Measurements from ENCODE around the gene OSBPL8.

Gene OSBPL8

DNA sequence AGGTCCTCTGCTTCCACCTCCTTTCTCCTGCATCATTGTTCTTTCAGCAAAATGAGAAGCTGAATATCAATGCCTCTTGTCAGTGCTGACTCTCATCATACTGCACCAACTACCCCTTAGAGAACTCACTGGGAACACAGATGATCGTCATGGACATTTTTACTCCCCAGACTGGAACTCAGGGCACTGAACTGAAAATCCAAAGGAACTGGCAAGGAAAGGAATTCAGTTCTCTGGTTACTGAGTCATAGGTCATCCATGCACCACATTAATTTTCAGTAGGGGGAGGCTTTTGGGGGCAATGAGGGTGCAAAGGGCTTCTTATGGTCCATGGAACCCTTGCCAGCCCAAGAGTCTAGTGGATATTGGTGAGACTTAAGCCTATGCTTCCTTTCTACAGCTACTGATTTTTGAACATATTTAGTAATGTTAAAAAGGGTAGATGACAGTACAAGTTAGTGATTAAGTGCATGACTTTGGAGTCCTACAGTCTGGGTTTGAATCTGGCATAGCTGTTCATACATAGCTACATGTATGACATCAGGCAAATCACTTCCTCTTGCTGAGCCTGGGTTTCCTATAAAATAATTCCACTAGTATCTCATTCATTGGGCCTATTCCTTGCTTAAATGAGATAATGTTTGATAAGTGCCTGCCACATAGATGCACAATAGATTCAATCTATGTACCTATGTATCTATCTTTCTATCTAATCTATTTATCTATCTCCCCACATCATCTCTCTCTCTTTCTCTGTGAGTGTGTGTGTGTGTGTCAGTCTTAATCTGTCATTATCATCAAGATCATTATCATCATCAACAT, 240.6 kb downstream of the OSBPL8 start:
- H3K4me3 ChIP-seq (ENCODE audit: low read depth, low read length): no peak overlapping the region
- no peak for DNase-seq (ENCODE audit: low read depth)
- no peak for TF ChIP-seq CTCF (IDR thresholded peaks at IDR 0.05; ENCODE audit: low read depth, low read length, missing control alignments)

GRCh38 chr12:76317976-76318375, 241.6 kb downstream of the OSBPL8 start:
- no peak for DNase-seq (ENCODE audit: low read depth)
- no peak for TF ChIP-seq CTCF (IDR thresholded peaks at IDR 0.05; ENCODE audit: low read depth, low read length, missing control alignments)
- H3K4me3 ChIP-seq (ENCODE audit: low read depth, low read length): no peak overlapping the region

GRCh38 chr12:76316468-76316867, 243.1 kb downstream of the OSBPL8 start:
- DNase-seq (ENCODE audit: low read depth): no peak
- no peak for TF ChIP-seq CTCF (IDR thresholded peaks at IDR 0.05; ENCODE audit: low read depth, low read length, missing control alignments)
- H3K4me3 ChIP-seq (ENCODE audit: low read depth, low read length): no peak overlapping the region

- TF ChIP-seq CTCF (IDR thresholded peaks at IDR 0.05; ENCODE audit: low read depth, low read length, missing control alignments): no peak
- no peak for DNase-seq (ENCODE audit: low read depth)
- H3K4me3 ChIP-seq (ENCODE audit: low read depth, low read length): no peak overlapping the region
These were observed 246.3 kb downstream of the OSBPL8 start for GRCh38 chr12:76313299-76313698.

- TF ChIP-seq CTCF (IDR thresholded peaks at IDR 0.05; ENCODE audit: low read depth, low read length, missing control alignments): no peak
- no peak overlapping the region for H3K4me3 ChIP-seq (ENCODE audit: low read depth, low read length)
- DNase-seq (ENCODE audit: low read depth): no peak
These were observed 247.3 kb downstream of the OSBPL8 start for GRCh38 chr12:76312315-76312714.

DNA sequence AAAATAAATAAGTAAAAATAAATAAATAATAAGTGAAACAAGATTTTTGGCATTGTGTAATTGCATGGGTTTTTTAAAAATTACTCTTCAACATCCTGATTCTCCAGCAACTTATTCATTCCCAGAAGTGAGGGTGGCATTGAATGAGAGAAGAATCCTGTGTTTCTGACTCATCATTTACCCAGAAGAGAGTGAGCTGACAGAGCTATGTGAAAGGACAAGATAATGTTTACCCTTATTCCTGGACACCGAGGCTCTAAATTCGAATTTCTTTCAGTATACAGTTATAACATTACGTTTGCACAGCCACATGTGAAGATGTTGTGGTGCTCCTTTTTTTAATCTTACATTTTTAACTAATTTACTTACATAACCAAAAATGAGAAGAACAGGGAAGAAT, 247.8 kb downstream of the OSBPL8 start:
- no peak for DNase-seq (ENCODE audit: low read depth)
- H3K4me3 ChIP-seq (ENCODE audit: low read depth, low read length): no peak overlapping the region
- no peak for TF ChIP-seq CTCF (IDR thresholded peaks at IDR 0.05; ENCODE audit: low read depth, low read length, missing control alignments)

DNA sequence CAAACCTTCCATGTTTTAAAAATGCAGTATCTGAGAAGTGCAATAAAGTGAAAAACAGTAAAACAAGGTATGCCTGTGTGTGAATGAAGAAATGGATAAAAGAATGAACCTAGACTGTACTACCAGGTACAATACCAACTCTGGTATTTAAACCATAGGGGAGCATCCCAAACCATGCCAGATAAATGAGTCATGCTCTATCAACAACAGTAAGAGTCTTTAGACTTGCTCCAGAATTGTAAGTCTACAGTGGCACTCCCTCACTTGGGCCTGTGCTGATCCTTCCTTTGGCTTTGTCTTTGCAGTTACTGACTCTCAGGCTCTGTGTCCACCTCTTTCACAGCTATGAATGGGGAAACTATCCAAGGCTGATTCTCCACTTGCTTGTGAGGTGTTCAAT, 249.5 kb downstream of the OSBPL8 start:
- no peak overlapping the region for H3K4me3 ChIP-seq (ENCODE audit: low read depth, low read length)
- no peak for TF ChIP-seq CTCF (IDR thresholded peaks at IDR 0.05; ENCODE audit: low read depth, low read length, missing control alignments)
- no peak for DNase-seq (ENCODE audit: low read depth)

All from GM12864 (cell line).